Pancreas (tissue), 10 donors: ENCODE measurements around the gene FAM9C. TPM values are rescaled to one million over a fixed set of nuclear protein-coding genes. Genes with fewer than 3 reads are reported as not detected.

Experiments
- ATAC-seq, 4 donors: fragments of 200-7000 bp; cut with Tn5 transposase; one replicate each; pipeline versions ENCODE4 v1.8.0 to v1.9.1; 2020; ENCODE audit warnings: mild to moderate bottlenecking in 4 of 4, moderate library complexity in 4 of 4
- DNase-seq, 6 donors: peaks; one replicate each; pipeline ENCODE4 v3.0.0-alpha.2; 2020
- FAIRE-seq: peaks from 2 replicates; lab custom pipeline; 2012; peaks lifted over from hg19 to GRCh38; lab: Jason Lieb, UNC
- H3K27ac ChIP-seq, 4 donors: fragments of 200-600 bp; sonication (generic); 1 replicate in 3 of 4; 2 replicates in 1 of 4; pipeline versions ENCODE4 v1.5.0 to v1.8.0; 2020
- H3K27me3 ChIP-seq, 4 donors: fragments of 200-600 bp; one replicate each; pipeline ENCODE4 v1.8.0; 2021
- H3K36me3 ChIP-seq, 3 donors: fragments of 200-600 bp; sonication (generic) in 1 of 3; one replicate each; pipeline versions ENCODE4 v1.5.0 to v1.8.0; 2020 to 2021
- H3K4me1 ChIP-seq, 3 donors: fragments of 200-600 bp; one replicate each; pipeline ENCODE4 v1.8.0; 2021
- H3K4me3 ChIP-seq, 4 donors: fragments of 200-600 bp; sonication (generic) in 2 of 4; one replicate each; pipeline versions ENCODE4 v1.5.0 to v1.8.0; 2020 to 2021
- H3K9me3 ChIP-seq, 4 donors: fragments of 200-600 bp; one replicate each; pipeline ENCODE4 v1.8.0; 2021
- WGBS, 2 donors: extraction: QIAGEN DNeasy Blood & Tissue Kit; methylation state at CpG; one replicate each; pipeline ENCODE4 v1.1.7; 2013; 5-methylcytosine and 5-hydroxymethylcytosine counted together
- intact Hi-C, 3 donors: fragments of 100-400 bp; cut with DNase I; formaldehyde crosslinking; loops; one replicate each; pipeline versions ENCODE4 v1.11.1 to v1.14.2; 2022
- polyA plus RNA-seq, 2 donors: library from polyadenylated mRNA; stranded (reverse); fragments of 200-250 nt; gene quantifications; one replicate each; pipeline ENCODE4 v1.2.3, GENCODE V29; 2013
- total RNA-seq, 6 donors: library from RNA; stranded (reverse); fragmentation: NEBNext Ultra II Directional in 4 of 6; extraction: Animal tissue kit (Norgen Biotek cat#: 25700) in 4 of 6; gene quantifications; one replicate each; pipeline versions ENCODE4 v1.2.1 to v1.2.4, GENCODE V29; 2021 to 2023
- TF ChIP-seq, protein P1 (sequence below), 4 donors: fragments of 200-600 bp; sonication (generic) in 3 of 4; IDR thresholded peaks; one replicate each; pipeline versions ENCODE4 v1.5.0 to v1.8.0; 2021; ENCODE audit warnings: antibody characterized with exemption in 4 of 4
- donor health status: healthy with polysubstance abuse.
- donor health status: DM: no; HTN: no; CAD: no; lungs with moderate emphysema.
- donor health status: DM: no; HTN: no; CAD: no.
- donor health status: control.
- donor health status: control.
- donor health status: Bipolar disorder and iron deficiency.
- donor health status: DM: yes; HTN: yes; CAD: no.
- donor health status: DM: no; HTN: no; CAD: no.
- donor health status: DM: no; HTN: no; CAD: no.
- donor health status: DM: yes; HTN: yes; CAD: no.

FAM9C gene
- total and polyA plus RNA-seq, 8 donors, result not detected

DNA sequence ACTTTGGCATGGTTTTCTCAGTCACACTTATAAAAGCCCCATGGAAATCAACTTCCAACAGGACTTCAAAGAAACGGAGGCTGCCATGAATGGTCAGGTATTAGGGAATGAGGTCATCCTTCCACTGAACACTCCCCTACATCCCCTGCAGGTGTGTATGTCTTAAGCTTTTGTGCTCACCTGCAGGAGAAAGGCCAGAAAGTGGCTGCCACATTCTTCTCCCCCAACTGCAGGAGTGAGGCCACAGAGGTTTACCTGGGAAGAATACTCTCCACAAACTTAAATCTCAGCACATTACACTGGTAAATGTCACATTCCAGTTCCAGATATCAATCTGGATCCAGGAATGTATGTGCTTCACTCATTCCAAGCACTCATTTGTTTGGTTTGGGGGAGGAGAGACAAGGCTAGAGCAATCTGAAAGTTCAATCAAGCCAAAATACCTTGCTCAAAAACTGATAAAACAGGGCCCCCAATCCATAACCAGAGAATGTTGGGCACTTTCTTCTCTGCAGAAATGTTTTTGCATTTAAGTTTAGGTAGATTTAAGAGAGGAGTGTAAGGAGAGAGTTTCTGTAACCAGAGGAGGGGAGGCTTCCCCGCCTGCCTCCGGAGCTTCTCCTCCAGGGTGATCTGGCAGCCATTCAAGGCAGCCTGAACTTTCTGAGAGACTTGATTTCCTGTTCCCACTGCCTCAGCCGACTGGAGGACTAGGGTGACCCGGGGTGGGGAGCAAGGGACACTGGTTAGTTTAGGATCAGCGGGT lies 15.4 kb downstream of the FAM9C start:
- FAIRE-seq (no peak), DNase-seq (peak; percentile 17 to 64 (median 44)), ATAC-seq (peak; percentile 68 to 78 (median 72))
- H3K9me3 ChIP-seq, result no peaks in the 10 kb centered on the region
- H3K36me3 ChIP-seq, result no peaks in the 10 kb centered on the region
- no peaks in the 10 kb centered on the region for H3K27me3 ChIP-seq
- H3K4me3 ChIP-seq, result no peak overlapping the region
- peaks cover 0 to 18% (median 11%) of the 10 kb centered on the region in 3 donors for H3K4me1 ChIP-seq
- peak overlapping the region in 3 of 4 donors; percentile 8 to 72 (median 60) for H3K27ac ChIP-seq
- whole genome bisulfite sequencing, 2 donors, result 16 to 18% methylated on average over 6 of the region's 6 CpGs
- TF ChIP-seq, protein P1, sequence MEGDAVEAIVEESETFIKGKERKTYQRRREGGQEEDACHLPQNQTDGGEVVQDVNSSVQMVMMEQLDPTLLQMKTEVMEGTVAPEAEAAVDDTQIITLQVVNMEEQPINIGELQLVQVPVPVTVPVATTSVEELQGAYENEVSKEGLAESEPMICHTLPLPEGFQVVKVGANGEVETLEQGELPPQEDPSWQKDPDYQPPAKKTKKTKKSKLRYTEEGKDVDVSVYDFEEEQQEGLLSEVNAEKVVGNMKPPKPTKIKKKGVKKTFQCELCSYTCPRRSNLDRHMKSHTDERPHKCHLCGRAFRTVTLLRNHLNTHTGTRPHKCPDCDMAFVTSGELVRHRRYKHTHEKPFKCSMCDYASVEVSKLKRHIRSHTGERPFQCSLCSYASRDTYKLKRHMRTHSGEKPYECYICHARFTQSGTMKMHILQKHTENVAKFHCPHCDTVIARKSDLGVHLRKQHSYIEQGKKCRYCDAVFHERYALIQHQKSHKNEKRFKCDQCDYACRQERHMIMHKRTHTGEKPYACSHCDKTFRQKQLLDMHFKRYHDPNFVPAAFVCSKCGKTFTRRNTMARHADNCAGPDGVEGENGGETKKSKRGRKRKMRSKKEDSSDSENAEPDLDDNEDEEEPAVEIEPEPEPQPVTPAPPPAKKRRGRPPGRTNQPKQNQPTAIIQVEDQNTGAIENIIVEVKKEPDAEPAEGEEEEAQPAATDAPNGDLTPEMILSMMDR (IDR thresholded peaks at IDR 0.05), result no peak
- intact Hi-C loops, result no loop called here

DNA sequence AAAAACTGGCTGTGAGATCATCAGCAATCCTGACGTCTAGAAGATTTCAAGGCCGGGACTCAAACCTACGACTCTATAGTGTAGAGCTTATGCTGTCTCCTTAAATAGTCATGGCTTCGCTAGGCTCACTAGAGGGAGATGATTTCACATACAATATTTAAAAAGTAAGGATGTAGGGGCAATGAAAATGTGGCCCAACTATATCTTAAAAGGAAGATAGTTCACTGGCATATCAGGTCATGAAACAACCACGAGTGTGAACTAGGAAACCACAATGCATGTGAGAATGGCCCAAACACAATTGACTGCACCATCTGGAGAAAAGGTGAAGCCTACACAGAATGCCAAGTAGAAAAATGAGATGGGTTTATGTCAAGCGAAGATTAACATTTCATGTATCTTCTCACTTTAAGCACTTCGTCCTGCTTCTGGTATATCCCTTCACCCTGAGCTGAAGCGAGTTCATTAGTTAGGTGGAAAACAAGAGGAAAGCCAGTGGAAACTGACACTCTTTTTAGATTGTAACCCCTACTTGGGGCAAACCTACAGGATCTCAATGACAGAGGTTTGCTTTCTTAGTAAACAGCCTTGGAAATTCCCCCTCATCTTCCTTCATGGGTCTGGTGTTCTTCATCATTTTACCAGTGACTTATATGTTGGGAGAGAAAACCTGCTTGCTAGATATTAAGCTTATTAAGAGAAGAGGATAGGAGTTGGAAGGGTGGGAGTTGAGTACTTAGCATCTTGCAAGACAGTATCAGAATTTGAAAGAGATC lies 17.4 kb downstream of the FAM9C start:
- FAIRE-seq, result no peak

DNA sequence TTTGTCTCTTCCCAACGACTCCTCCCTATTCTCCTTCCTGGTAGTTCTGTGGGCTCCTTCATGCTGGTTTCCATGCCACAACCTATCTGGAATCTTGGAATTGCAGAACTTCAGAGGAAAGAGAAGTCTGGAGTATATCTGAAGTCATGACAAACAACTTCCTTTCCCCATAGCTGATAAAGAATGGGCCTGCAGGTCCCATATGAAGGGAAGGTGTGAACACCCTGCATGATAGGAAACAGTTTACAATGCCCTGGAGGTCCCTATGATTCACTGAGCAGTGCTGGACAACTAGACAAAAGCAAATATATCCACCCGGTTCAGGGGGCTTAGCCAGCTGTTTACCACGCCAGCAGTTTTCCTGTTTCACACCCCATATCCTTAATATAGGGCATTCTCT lies 19.4 kb downstream of the FAM9C start:
- H3K9me3 ChIP-seq, result no peaks in the 10 kb centered on the region
- 79 to 84% methylated on average over 3 of the region's 3 CpGs for WGBS, 2 donors

More for the DNA sequence above, 17.4 kb downstream of the FAM9C start:
- no peak for ATAC-seq
- intact Hi-C loops, result no loop called here
- Histone ChIP-seq H3K36me3 (no peaks in the 10 kb centered on the region), H3K27ac (no peak overlapping the region), H3K4me1 (peaks cover 0 to 18% (median 11%) of the 10 kb centered on the region in 3 donors), H3K9me3 (no peaks in the 10 kb centered on the region), H3K4me3 (no peak overlapping the region), H3K27me3 (no peaks in the 10 kb centered on the region)
- WGBS, 2 donors, result 81 to 92% methylated on average over 8 of the region's 8 CpGs
- TF ChIP-seq, protein P1 (IDR thresholded peaks at IDR 0.05), result no peak
- no peak for DNase-seq

DNA sequence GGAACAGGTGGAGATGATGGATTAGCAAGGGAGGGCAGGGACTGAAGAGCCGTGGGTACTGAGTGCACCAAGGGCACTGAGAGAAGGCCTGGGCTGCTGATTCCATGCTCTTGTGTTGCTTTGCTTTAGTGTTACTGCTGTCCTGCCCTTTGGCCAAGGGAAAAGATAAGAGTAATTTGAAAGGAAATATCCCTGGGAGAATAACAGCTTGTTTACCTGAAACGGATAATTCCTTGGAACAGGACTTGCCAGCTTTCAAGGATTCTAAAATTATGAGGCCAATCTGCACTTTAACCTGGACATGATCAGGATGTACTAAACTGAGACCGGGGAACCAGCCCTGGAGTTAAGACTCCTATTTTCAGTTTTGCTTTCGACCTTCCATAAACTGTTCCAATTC lies 20.4 kb downstream of the FAM9C start:
- FAIRE-seq, result no peak
- Histone ChIP-seq H3K9me3 (no peaks in the 10 kb centered on the region), H3K4me3 (no peak overlapping the region), H3K4me1 (peaks cover 0 to 9% (median 7%) of the 10 kb centered on the region in 3 donors), H3K36me3 (no peaks in the 10 kb centered on the region), H3K27me3 (no peaks in the 10 kb centered on the region), H3K27ac (no peak overlapping the region)
- 28 to 52% methylated on average over 4 of the region's 4 CpGs for WGBS, 2 donors
- TF ChIP-seq, protein P1 (IDR thresholded peaks at IDR 0.05), result no peak
- intact Hi-C loops, result no loop called here
- peak; percentile 51 to 70 (median 59) for ATAC-seq
- DNase-seq, result no peak

More for the DNA sequence above, 19.4 kb downstream of the FAM9C start:
- Histone ChIP-seq H3K4me3 (no peak overlapping the region), H3K4me1 (peaks cover 0 to 14% (median 11%) of the 10 kb centered on the region in 3 donors), H3K27ac (no peak overlapping the region), H3K27me3 (no peaks in the 10 kb centered on the region), H3K36me3 (no peaks in the 10 kb centered on the region)
- ATAC-seq (no peak), FAIRE-seq (no peak), DNase-seq (no peak)
- TF ChIP-seq, protein P1 (IDR thresholded peaks at IDR 0.05), result no peak
- intact Hi-C loops, result no loop called here
